Esophagus squamous epithelium (tissue), 4 donors: ENCODE data around the gene SCNN1B.

Experiments used
- POLR2A ChIP-seq, 4 donors: fragments of 450-650 bp; IDR thresholded peaks; one replicate each; pipeline ENCODE4 v1.6.1; 2017; ENCODE audit warnings: antibody characterized with exemption in 4 of 4, mild to moderate bottlenecking in 4 of 4, moderate library complexity in 3 of 4
- TF ChIP-seq, protein P1 (sequence below), 6 experiments: fragments of 450-650 bp in 4 of 6; fragments of 200-600 bp in 2 of 6; sonication (generic) in 2 of 6; IDR thresholded peaks; one replicate each; pipeline ENCODE4 v1.5.1; 2016 to 2019; ENCODE audit warnings: antibody characterized with exemption in 6 of 6, mild to moderate bottlenecking in 4 of 6, moderate library complexity in 4 of 6

DNA sequence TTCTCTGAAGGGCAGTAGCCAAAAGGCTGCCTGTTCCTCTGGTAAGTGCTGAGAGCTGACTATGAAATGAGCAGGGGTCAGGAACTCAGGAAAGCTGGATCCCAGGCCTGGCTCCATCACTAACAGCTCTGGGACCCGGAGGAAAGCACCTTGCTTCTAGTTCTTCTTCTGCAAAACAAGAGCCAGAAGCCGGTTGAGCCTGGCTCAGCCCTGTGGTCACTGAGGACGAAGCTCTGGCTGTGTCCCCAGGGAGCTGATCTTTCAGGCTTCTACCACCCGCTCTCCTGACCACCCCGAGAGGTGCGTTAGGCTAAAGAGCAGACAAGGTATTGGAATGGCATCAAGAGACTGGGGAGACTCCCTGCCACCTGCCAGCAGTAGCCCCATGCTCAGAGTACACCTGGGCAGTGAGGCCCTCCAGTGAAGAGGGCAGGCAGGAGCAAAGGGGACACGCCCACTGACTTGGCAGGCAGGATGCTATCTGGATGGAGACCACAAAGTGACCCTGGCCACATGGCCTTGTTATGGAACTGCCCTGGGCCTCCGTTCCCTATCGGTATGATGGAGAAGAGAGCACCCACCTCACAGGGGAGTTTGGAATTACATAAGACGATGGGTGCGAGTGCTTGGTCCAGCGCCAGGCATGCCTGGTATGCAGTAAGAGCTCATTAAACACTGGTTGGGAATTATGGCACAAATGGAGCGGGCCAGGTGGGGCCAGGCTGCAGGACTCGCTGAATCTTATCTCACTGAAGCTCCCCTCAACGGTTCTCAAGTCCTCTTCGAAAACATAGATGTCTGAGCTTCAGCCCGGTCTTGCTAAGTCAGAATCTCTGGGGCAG lies 89.5 kb downstream of the SCNN1B start:
- TF ChIP-seq, protein P1, sequence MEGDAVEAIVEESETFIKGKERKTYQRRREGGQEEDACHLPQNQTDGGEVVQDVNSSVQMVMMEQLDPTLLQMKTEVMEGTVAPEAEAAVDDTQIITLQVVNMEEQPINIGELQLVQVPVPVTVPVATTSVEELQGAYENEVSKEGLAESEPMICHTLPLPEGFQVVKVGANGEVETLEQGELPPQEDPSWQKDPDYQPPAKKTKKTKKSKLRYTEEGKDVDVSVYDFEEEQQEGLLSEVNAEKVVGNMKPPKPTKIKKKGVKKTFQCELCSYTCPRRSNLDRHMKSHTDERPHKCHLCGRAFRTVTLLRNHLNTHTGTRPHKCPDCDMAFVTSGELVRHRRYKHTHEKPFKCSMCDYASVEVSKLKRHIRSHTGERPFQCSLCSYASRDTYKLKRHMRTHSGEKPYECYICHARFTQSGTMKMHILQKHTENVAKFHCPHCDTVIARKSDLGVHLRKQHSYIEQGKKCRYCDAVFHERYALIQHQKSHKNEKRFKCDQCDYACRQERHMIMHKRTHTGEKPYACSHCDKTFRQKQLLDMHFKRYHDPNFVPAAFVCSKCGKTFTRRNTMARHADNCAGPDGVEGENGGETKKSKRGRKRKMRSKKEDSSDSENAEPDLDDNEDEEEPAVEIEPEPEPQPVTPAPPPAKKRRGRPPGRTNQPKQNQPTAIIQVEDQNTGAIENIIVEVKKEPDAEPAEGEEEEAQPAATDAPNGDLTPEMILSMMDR (IDR thresholded peaks at IDR 0.05): no peak
- no peak for TF ChIP-seq POLR2A (IDR thresholded peaks at IDR 0.05)
